AG09319 (cell line): ENCODE results near the gene GLS2.
A peak's percentile ranks its signal among the peaks of the same experiment; 100 is the strongest.

Experiments used
- DNase-seq: peaks from one replicate; pipeline ENCODE4 v3.0.0-alpha.2; 2010; ENCODE audit warnings: low read depth; ENCODE audit errors: extremely low read depth
- CTCF ChIP-seq: IDR thresholded peaks from 2 replicates; pipeline ENCODE4 v1.5.1; 2011; ENCODE audit warnings: low read depth, mild to moderate bottlenecking, inconsistent platforms, low read length, moderate library complexity

The GLS2 gene

GRCh38 chr12:56488041-56488955, at the start of gene GLS2:
Gene GLS2, minus strand, starts transcription at chr12:56488161. Its CDS starts 43 bp downstream, at chr12:56488118.
- DNase-seq: peak; percentile 36
- TF ChIP-seq CTCF: no peak

GRCh38 chr12:56537546-56537945, 49.6 kb upstream of the GLS2 start:
- no peak for DNase-seq
- TF ChIP-seq CTCF: no peak

- TF ChIP-seq CTCF: no peak
- DNase-seq: no peak
Observed at GRCh38 chr12:56530390-56531055, 42.6 kb upstream of the GLS2 start.

GRCh38 chr12:56529656-56530055, 41.7 kb upstream of the GLS2 start:
- no peak for TF ChIP-seq CTCF
- DNase-seq: no peak

GRCh38 chr12:56528846-56529245, 40.9 kb upstream of the GLS2 start:
- no peak for TF ChIP-seq CTCF
- DNase-seq: no peak

GRCh38 chr12:56522411-56523193, 34.6 kb upstream of the GLS2 start:
- no peak for TF ChIP-seq CTCF
- DNase-seq: no peak
